Activated CD8-positive, alpha-beta T cell treated with anti-CD3 and anti-CD28 coated beads for 36 hours (primary cell): ENCODE data around the gene UGP2. TPM values are rescaled to one million over a fixed set of nuclear protein-coding genes. Genes with fewer than 3 reads are reported as not detected.

Experiments used
- ATAC-seq: fragments of 200-7000 bp; cut with Tn5 transposase; one replicate; pipeline ENCODE4 v1.10.0; 2021; ENCODE audit warnings: mild to moderate bottlenecking, moderate library complexity
- CTCF ChIA-PET: fragments of 350-600 bp; sonication (Branson Sonifier 250); formaldehyde crosslinking; loops from one replicate; lab custom pipeline; 2021; ENCODE audit warnings: antibody characterized with exemption; lab: Charles Lee
- POLR2A ChIA-PET: fragments of 350-600 bp; sonication (Branson Sonifier 250); formaldehyde crosslinking; loops from one replicate; lab custom pipeline; 2021; ENCODE audit warnings: antibody characterized with exemption; lab: Charles Lee
- DNase-seq: peaks from one replicate; pipeline ENCODE4 v3.0.0-alpha.2; 2020
- H3K27ac Mint-ChIP-seq: one replicate; pipeline ENCODE4 v1.8.0; 2021; ENCODE audit warnings: mild to moderate bottlenecking, mixed read lengths
- H3K27me3 Mint-ChIP-seq: one replicate; pipeline ENCODE4 v1.8.0; 2021; ENCODE audit warnings: mixed read lengths
- H3K36me3 Mint-ChIP-seq: one replicate; pipeline ENCODE4 v1.8.0; 2021; ENCODE audit warnings: low read depth, mixed read lengths
- H3K4me1 Mint-ChIP-seq: one replicate; pipeline ENCODE4 v1.8.0; 2021; ENCODE audit warnings: low read depth, mixed read lengths
- H3K4me3 Mint-ChIP-seq: one replicate; pipeline ENCODE4 v1.8.0; 2021; ENCODE audit warnings: mild to moderate bottlenecking, moderate library complexity, mixed read lengths
- H3K9me3 Mint-ChIP-seq: one replicate; pipeline ENCODE4 v1.8.0; 2021; ENCODE audit warnings: mixed read lengths
- intact Hi-C: fragments of 100-400 bp; cut with micrococcal nuclease; formaldehyde crosslinking; loops from one replicate; pipeline ENCODE4 v1.10.0; 2022
- total RNA-seq, 2 experiments: library from RNA; stranded (reverse); gene quantifications; one replicate each; pipeline ENCODE4 v1.2.3, GENCODE V29; 2021
- TF ChIP-seq, protein P1 (sequence below): fragments of 200-600 bp; IDR thresholded peaks from one replicate; pipeline ENCODE4 v1.8.0; 2022; ENCODE audit warnings: antibody characterized with exemption, mild to moderate bottlenecking

Gene UGP2
- total RNA-seq, 2 experiments from 2014 or later, result 81.4 to 83.7 TPM

DNA sequence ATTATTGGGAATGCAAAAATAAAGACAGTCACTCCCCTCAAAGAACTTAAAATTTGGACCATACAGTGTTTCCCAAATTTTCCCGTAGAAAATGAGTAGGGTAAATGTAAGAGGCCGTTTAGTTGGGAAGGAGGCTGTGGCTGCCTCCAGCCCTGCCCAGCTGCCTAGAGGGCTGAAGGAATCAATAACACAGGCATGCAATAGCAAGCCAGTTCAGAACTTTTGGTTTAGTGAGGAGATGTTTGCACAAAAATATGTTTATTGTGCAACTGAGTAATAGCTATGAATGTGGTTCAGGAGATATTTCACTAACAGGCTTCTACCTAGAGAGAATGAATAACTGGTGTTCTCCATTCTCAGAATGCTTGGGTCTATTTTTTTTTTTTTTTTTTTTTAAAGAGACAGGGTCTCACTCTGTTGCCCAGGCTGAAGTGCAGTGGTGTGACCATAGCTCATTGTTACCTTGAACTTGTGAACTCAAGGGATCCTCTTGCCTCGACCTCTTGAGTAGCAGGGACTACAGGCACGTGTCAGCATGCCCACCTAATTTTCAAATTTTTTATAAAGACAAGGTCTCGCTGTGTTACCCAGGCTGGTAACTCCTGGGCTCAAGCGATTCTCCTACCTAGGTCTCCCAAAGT is 23.6 kb downstream of the UGP2 start:
- POLR2A ChIA-PET, result interaction anchor here (2.0 kb wide), 1 partner anchor 24 kb away, joined by 6 read pairs; the partner anchor contains the start of gene UGP2
- intact Hi-C loops, result no loop called here

DNA sequence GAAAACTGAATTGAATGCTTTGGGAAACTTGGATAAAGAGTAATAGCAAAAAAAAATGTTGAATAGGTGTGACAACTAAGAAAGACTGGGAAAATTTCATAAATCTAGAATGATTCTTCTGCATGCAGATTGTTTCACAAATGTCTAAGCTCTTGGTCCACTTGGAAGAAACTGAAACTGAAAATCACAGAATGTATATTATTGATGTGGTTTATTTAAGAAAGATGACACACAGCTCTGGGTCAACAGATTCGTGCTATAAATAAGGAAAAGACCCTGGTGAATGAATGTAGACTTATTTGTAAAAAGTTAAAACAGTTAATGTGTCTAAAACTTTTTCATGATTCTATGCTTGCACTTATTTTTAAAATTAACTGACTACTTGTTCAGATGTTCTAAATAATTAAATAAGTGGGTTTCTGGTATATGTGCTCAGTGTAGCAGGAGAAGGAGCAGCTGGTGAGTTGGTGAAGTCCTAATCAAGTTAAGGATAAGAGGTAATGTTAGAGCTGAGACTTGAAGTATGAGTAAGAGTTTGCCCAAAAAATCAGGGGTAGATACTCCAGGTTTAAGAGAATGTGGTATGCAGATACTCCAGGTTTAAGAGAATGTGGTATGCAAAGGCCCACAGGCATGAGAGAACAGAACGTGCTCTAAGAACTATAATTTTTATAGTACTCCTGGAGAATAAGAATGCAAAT is 24.5 kb downstream of the UGP2 start:
- H3K27ac Mint-ChIP-seq, result no peak overlapping the region
- intact Hi-C loops, result no loop called here
- DNase-seq (no peak), ATAC-seq (no peak)
- H3K4me1 Mint-ChIP-seq, result peaks cover 46% of the 10 kb centered on the region
- peaks cover 27% of the 10 kb centered on the region for H3K36me3 Mint-ChIP-seq
- H3K27me3 Mint-ChIP-seq, result no peaks in the 10 kb centered on the region
- CTCF ChIA-PET, result interaction anchor here (0.8 to 2.0 kb wide), 6 partner anchors 9 to 462 kb away, joined by 3 to 5 read pairs (median 3); partner anchors contain the start of gene UGP2
- POLR2A ChIA-PET, result interaction anchor here (1.4 to 2.0 kb wide), 2 partner anchors 10 to 25 kb away, joined by 3 to 6 read pairs; partner anchors contain the start of gene UGP2
- no peaks in the 10 kb centered on the region for H3K9me3 Mint-ChIP-seq
- TF ChIP-seq, protein P1, sequence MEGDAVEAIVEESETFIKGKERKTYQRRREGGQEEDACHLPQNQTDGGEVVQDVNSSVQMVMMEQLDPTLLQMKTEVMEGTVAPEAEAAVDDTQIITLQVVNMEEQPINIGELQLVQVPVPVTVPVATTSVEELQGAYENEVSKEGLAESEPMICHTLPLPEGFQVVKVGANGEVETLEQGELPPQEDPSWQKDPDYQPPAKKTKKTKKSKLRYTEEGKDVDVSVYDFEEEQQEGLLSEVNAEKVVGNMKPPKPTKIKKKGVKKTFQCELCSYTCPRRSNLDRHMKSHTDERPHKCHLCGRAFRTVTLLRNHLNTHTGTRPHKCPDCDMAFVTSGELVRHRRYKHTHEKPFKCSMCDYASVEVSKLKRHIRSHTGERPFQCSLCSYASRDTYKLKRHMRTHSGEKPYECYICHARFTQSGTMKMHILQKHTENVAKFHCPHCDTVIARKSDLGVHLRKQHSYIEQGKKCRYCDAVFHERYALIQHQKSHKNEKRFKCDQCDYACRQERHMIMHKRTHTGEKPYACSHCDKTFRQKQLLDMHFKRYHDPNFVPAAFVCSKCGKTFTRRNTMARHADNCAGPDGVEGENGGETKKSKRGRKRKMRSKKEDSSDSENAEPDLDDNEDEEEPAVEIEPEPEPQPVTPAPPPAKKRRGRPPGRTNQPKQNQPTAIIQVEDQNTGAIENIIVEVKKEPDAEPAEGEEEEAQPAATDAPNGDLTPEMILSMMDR, result no peak
- no peak overlapping the region for H3K4me3 Mint-ChIP-seq

More for the DNA sequence above, 23.6 kb downstream of the UGP2 start:
- H3K27me3 Mint-ChIP-seq, result no peaks in the 10 kb centered on the region
- TF ChIP-seq, protein P1, result no peak
- no peak overlapping the region for H3K27ac Mint-ChIP-seq
- no peaks in the 10 kb centered on the region for H3K9me3 Mint-ChIP-seq
- ATAC-seq, result no peak
- DNase-seq, result no peak
- CTCF ChIA-PET, result interaction anchor here (1.0 to 2.2 kb wide), 3 partner anchors 11 to 166 kb away, joined by 3 to 11 read pairs (median 4); no protein-coding TSS in a partner anchor
- no peak overlapping the region for H3K4me3 Mint-ChIP-seq
- peaks cover 46% of the 10 kb centered on the region for H3K4me1 Mint-ChIP-seq
- H3K36me3 Mint-ChIP-seq, result peaks cover 27% of the 10 kb centered on the region

DNA sequence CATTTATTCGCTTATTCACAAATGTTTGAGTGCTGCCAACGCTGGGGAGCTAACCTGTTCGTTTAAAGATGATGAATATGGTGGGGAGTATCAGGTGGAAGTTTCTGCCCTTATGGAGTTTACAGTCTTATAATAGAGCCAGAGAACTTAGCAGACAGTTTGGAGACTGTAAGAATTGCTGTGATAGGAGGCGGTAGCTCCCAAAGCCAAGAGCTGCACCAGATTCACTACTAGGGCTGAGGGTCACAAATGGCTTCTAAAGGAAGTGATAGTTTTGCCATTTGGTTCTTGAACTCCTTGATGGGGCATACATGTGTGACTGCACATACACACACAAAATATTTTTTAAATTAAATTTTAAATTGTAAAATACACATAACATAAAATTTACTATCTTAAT is 29.0 kb downstream of the UGP2 start:
- Mint-ChIP-seq H3K4me1 (peaks cover 32% of the 10 kb centered on the region), H3K27me3 (no peaks in the 10 kb centered on the region), H3K9me3 (peaks cover 5% of the 10 kb centered on the region), H3K27ac (no peak overlapping the region), H3K36me3 (peaks cover 47% of the 10 kb centered on the region), H3K4me3 (no peak overlapping the region)
- TF ChIP-seq, protein P1, result no peak
- POLR2A ChIA-PET, result interaction anchor here (1.0 kb wide), 1 partner anchor 14 kb away, joined by 3 read pairs; no protein-coding TSS in a partner anchor
- CTCF ChIA-PET, result no interaction called here
- no peak for ATAC-seq
- intact Hi-C loops, result no loop called here
- DNase-seq, result no peak

DNA sequence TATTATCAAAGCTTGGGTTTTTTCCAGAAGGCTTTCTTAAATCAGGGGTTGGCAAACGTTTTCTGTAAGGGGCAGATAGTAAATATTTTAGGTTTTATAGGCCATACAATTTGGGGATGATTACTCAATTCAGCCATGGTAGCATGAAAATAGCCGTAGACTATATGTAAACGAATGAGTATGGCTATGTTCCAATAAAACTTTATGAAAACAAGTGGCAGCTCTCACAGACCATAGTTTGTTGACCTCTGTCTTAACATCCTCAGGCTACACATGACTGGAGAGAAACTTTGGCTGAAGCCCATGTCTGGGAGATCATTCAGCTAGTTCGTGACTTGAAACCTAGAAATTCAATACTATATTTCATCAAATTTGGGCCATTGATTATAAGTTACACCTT is 30.2 kb downstream of the UGP2 start:
- peaks cover 44% of the 10 kb centered on the region for H3K36me3 Mint-ChIP-seq

More for the DNA sequence above, 30.2 kb downstream of the UGP2 start:
- Mint-ChIP-seq H3K4me1 (peaks cover 29% of the 10 kb centered on the region), H3K9me3 (peaks cover 5% of the 10 kb centered on the region), H3K27ac (no peak overlapping the region), H3K27me3 (no peaks in the 10 kb centered on the region), H3K4me3 (no peak overlapping the region)
- intact Hi-C loops, result no loop called here
- ChIA-PET POLR2A (interaction anchor here (1.2 kb wide), 1 partner anchor 12 kb away, joined by 4 read pairs; no protein-coding TSS in a partner anchor), CTCF (no interaction called here)
- DNase-seq (no peak), ATAC-seq (no peak)
- TF ChIP-seq, protein P1, result no peak
